Retinal pigment epithelial cell (primary cell): Measurements from ENCODE around the gene SLC15A2.

Experiments used
- DNase-seq: peaks from one replicate; pipeline ENCODE4 v3.0.0-alpha.2; 2010; ENCODE audit warnings: low read depth
- H3K4me3 ChIP-seq: 2 replicates; pipeline ENCODE4 v1.5.1; 2011; ENCODE audit warnings: mild to moderate bottlenecking, low read length, control low read depth, moderate library complexity
- CTCF ChIP-seq: conservative IDR thresholded peaks from 2 replicates; pipeline ENCODE4 v1.5.1; 2011; ENCODE audit warnings: low read depth, low read length, control low read depth, inconsistent platforms

The SLC15A2 gene

DNA sequence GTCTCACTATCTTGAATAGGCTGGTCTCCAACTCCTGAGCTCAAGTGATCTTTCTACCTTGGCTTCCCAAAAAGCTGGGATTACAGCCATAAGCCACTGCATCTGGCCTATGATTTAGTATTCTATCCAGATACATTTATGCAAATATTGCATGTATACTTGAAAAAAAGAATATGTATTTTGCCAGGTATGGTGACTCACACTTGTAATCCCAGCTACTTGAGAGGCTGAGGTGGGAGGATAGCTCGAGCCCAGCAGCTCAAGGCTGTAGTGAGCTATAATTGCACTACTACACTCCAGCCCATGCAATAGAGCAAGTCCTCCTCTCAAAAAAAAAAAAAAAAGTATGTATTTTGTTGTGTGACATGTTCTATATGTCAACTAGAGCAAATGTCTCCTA lies 54.4 kb downstream of the SLC15A2 start:
- DNase-seq = no peak
- no peak overlapping the region for H3K4me3 ChIP-seq
- no peak for TF ChIP-seq CTCF

DNA sequence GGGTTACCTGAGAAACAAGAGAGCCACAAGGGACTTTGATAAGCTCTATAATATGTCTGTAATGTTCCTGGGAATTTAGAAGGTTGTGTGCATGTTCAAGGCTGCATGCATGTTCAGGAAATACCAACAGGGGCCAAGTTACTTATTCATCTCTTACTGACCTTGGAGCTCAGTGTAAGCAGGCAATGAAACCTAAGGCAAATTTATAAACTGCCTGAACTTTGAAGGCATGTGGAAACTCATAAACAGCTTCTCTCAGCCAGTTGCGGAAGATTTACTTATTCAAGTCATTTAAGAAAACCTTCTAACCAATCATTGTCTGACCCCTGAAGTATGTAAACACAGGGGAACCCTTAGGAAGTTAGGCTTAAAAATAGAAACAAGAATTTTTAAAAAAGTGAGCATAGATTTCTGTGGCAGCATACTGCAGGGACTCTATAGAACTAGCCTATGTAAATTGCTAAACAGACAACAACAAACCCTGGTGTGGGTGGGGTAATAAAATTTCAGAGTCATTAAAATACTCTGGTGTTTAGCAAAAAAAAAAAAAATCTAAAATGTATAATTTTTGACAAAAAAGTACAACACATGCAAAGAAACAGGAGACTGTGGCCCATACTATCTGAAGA lies 57.2 kb downstream of the SLC15A2 start:
- no peak overlapping the region for H3K4me3 ChIP-seq
- no peak for TF ChIP-seq CTCF
- no peak for DNase-seq

DNA sequence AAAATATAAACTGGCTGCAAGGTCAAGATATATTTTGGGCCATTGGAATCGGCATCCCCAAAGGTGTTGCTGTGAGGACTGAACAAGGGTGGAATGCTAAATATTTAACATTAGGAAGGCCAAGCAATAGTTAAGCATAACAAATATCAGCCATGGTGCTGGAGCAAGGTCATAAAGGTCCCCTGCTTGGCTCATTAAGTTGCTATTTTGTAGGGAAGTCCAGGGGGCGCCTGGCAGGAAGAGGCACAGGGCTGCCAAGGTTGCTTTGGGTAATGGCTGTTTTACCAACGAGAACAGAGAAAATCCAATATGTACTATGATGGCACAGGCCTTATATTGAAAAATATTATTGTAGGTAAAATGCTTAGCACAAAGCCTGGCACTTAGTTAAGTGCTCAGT lies 62.2 kb downstream of the SLC15A2 start:
- TF ChIP-seq CTCF = no peak

DNA sequence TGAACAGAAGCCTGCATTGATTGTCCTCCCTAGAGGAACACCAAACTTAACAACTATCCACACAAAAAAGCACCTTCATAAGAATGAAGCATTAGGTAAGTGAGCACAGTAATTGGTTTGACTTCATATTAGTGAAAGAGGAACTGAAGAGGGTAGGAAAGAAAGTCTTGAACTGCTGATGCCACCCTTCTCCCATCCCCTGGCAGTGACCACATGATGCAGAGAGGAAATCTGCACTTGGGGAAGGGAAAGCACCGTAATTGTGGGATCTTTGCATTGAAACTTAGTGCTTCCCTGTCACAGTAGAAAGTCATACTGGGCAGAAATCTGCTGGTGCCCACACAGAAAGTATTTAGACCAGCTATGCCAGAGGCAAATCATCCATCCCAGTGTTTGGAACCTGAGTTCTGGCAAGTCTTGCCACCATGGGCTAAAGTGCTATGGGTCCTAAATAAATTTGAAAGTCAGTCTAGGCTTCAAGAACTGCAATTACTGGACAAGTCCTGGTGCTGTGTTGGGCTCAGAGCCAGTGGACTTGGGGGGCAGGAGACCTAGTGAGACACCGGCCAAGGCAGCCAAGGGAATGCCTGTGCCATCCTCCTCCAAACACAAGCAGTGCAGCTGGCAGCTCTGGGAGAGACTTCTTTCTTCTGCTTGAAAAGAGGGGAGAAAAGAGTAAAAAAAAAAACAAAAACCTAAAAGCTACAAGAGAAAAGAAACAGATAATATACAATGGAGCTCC lies 63.6 kb downstream of the SLC15A2 start:
- DNase-seq = no peak
- no peak for TF ChIP-seq CTCF
- H3K4me3 ChIP-seq = no peak overlapping the region

More for the DNA sequence above, 62.2 kb downstream of the SLC15A2 start:
- H3K4me3 ChIP-seq = no peak overlapping the region
- no peak for DNase-seq

DNA sequence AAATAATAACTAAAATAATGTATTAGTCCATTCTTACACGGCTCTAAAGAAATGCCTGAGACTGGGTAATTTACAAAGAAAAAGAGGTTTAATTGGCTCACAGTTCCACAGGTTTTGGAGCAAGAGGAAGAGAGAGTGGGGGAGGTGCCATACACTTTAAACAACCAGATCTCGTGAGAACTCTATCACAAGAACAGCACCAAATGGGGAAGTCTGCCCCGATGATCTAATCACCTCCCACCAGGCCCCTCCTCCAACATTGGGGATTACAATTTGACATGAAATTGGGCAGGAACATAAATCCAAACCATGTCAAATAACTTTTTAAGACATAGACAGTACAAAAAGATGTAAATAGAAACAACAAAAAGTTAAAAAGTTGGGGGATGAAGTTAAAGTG lies 64.6 kb downstream of the SLC15A2 start:
- DNase-seq = no peak
- TF ChIP-seq CTCF = no peak
- H3K4me3 ChIP-seq = no peak overlapping the region

GRCh38 chr3:121961283-121961682 lies 67.1 kb downstream of the SLC15A2 start:
- no peak overlapping the region for H3K4me3 ChIP-seq
- no peak for TF ChIP-seq CTCF
- DNase-seq = no peak

GRCh38 chr3:121962443-121962842 lies 68.2 kb downstream of the SLC15A2 start:
- DNase-seq = no peak
- no peak for TF ChIP-seq CTCF
- no peak overlapping the region for H3K4me3 ChIP-seq
